Measurements from ENCODE around the gene WDR5. TPM values are rescaled to one million over a fixed set of nuclear protein-coding genes. Genes with fewer than 3 reads are reported as not detected.

WDR5 gene
- total and polyA plus RNA-seq, 2 experiments from 2014 or later, result 21.0 to 25.9 TPM

- no peaks in the 10 kb centered on the region for H4K20me1 ChIP-seq (ENCODE audit: insufficient read depth)
- no peak overlapping the region for H3K4me2 ChIP-seq (ENCODE audit: unreplicated experiment)
- DNase-seq, result no peak
- WGBS, 2 experiments (ENCODE audit: low coverage in 1 of 2, low lambda C conversion rate in 2 of 2, missing lambda C conversion rate in 2 of 2), result 76 to 80% methylated on average over 36 to 38 of the region's 38 CpGs
- no peaks in the 10 kb centered on the region for H3K9me2 ChIP-seq (ENCODE audit: insufficient read depth)
- no peaks in the 10 kb centered on the region for H3K9me3 ChIP-seq (ENCODE audit: low read depth)
- peaks cover 4% of the 10 kb centered on the region for H3K4me1 ChIP-seq (ENCODE audit: insufficient read depth)
- no peaks in the 10 kb centered on the region for H3K36me3 ChIP-seq (ENCODE audit: low read depth)
- H3K27ac ChIP-seq, result no peak overlapping the region
- H3K4me3 ChIP-seq, result no peak overlapping the region
- no peaks in the 10 kb centered on the region for H3F3A ChIP-seq (ENCODE audit: insufficient read depth)
- H3K79me2 ChIP-seq (ENCODE audit: insufficient read depth), result no peaks in the 10 kb centered on the region
- TF ChIP-seq EZH2 (IDR thresholded peaks at IDR 0.05; ENCODE audit: insufficient read depth, poor library complexity, severe bottlenecking) (no peak), EZH2phosphoT487 (IDR thresholded peaks at IDR 0.05; ENCODE audit: insufficient read depth, low read depth) (no peak)
- no peak overlapping the region for H2AFZ ChIP-seq
- H3K9ac ChIP-seq, result no peak overlapping the region
- in situ Hi-C loops (cut with MboI), result no loop called here
- no peaks in the 10 kb centered on the region for H3K27me3 ChIP-seq (replicated peaks; ENCODE audit: insufficient read depth)
Measured at GRCh38 chr9:134128727-134129679, 6.9 kb upstream of the WDR5 start.

- Histone ChIP-seq H3K27me3 (replicated peaks; ENCODE audit: insufficient read depth) (no peaks in the 10 kb centered on the region), H3F3A (ENCODE audit: insufficient read depth) (no peaks in the 10 kb centered on the region), H3K36me3 (ENCODE audit: low read depth) (no peaks in the 10 kb centered on the region), H3K27ac (no peak overlapping the region), H3K4me3 (no peak overlapping the region), H3K9me3 (ENCODE audit: low read depth) (no peaks in the 10 kb centered on the region), H2AFZ (peak overlapping the region; percentile 53; the same call in 1 of the 2 replicates), H3K9ac (no peak overlapping the region), H3K79me2 (ENCODE audit: insufficient read depth) (no peaks in the 10 kb centered on the region), H3K4me1 (ENCODE audit: insufficient read depth) (peaks cover 4% of the 10 kb centered on the region), H3K4me2 (ENCODE audit: unreplicated experiment) (no peak overlapping the region), H4K20me1 (ENCODE audit: insufficient read depth) (no peaks in the 10 kb centered on the region), H3K9me2 (ENCODE audit: insufficient read depth) (no peaks in the 10 kb centered on the region)
- DNase-seq, result peak; percentile 35
- in situ Hi-C loops (cut with MboI), result no loop called here
- TF ChIP-seq EZH2 (IDR thresholded peaks at IDR 0.05; ENCODE audit: insufficient read depth, poor library complexity, severe bottlenecking), result no peak
- no peak for TF ChIP-seq EZH2phosphoT487 (IDR thresholded peaks at IDR 0.05; ENCODE audit: insufficient read depth, low read depth)
- WGBS, 2 experiments (ENCODE audit: low coverage in 1 of 2, low lambda C conversion rate in 2 of 2, missing lambda C conversion rate in 2 of 2), result 36 to 38% methylated on average over 23 of the region's 23 CpGs
Measured at GRCh38 chr9:134130503-134131375, 5.1 kb upstream of the WDR5 start.

GRCh38 chr9:134131471-134132207, 4.2 kb upstream of the WDR5 start:
- in situ Hi-C loops (cut with MboI), result no loop called here
- Histone ChIP-seq H3K79me2 (ENCODE audit: insufficient read depth) (peaks cover 5% of the 10 kb centered on the region), H3K4me1 (ENCODE audit: insufficient read depth) (peaks cover 4% of the 10 kb centered on the region), H3K36me3 (ENCODE audit: low read depth) (no peaks in the 10 kb centered on the region), H3K4me2 (ENCODE audit: unreplicated experiment) (no peak overlapping the region), H3K4me3 (no peak overlapping the region), H3F3A (ENCODE audit: insufficient read depth) (no peaks in the 10 kb centered on the region), H3K27ac (no peak overlapping the region), H3K9me3 (ENCODE audit: low read depth) (no peaks in the 10 kb centered on the region), H3K27me3 (replicated peaks; ENCODE audit: insufficient read depth) (no peaks in the 10 kb centered on the region), H4K20me1 (ENCODE audit: insufficient read depth) (no peaks in the 10 kb centered on the region), H3K9ac (no peak overlapping the region), H3K9me2 (ENCODE audit: insufficient read depth) (no peaks in the 10 kb centered on the region), H2AFZ (no peak overlapping the region)
- DNase-seq, result no peak
- 74 to 76% methylated on average over 13 of the region's 13 CpGs for WGBS, 2 experiments (ENCODE audit: low coverage in 1 of 2, low lambda C conversion rate in 2 of 2, missing lambda C conversion rate in 2 of 2)
- no peak for TF ChIP-seq EZH2 (IDR thresholded peaks at IDR 0.05; ENCODE audit: insufficient read depth, poor library complexity, severe bottlenecking)
- no peak for TF ChIP-seq EZH2phosphoT487 (IDR thresholded peaks at IDR 0.05; ENCODE audit: insufficient read depth, low read depth)

Measured in GM23248 (cell line).